SK-N-SH (cell line): ENCODE data around the gene MFSD11. TPM values are rescaled to one million over a fixed set of nuclear protein-coding genes. Genes with fewer than 3 reads are reported as not detected.

Source experiments
- CTCF ChIA-PET: fragments of 300-600, 350-600 bp; formaldehyde crosslinking; extraction: SDS; loops from one replicate; lab custom pipeline; 2021; lab: Yijun Ruan, JAX
- POLR2A ChIA-PET: fragments of 350-600 bp; sonication (Branson Sonifier 250); formaldehyde crosslinking; extraction: SDS; loops from one replicate; lab custom pipeline; 2020; ENCODE audit warnings: antibody characterized with exemption, inconsistent platforms; lab: Yijun Ruan, JAX
- DNase-seq: peaks from one replicate; pipeline ENCODE4 v3.0.0; 2012
- H2AFZ ChIP-seq: fragments of 200-600 bp; sonication (generic); 2 replicates; pipeline ENCODE4 v1.8.1; 2016; ENCODE audit warnings: antibody characterized with exemption, mild to moderate bottlenecking, low read depth
- H3F3A ChIP-seq: fragments of 200-600 bp; sonication (generic); replicated peaks from 2 replicates; pipeline ENCODE3; 2016; ENCODE audit warnings: antibody characterized with exemption, mild to moderate bottlenecking; ENCODE audit not compliant: insufficient read depth
- H3K27ac ChIP-seq, 2 experiments: fragments of 200-500 bp in 1 of 2; fragments of 200-600 bp in 1 of 2; sonication (Bioruptor generic) in 1 of 2; sonication (generic), shearing (Covaris generic) in 1 of 2; 2 replicates each; pipeline versions ENCODE4 v1.5.1 to v1.6.1; 2014 to 2016; ENCODE audit warnings: low read depth in 2 of 2, inconsistent platforms in 1 of 2, low read length in 1 of 2, mild to moderate bottlenecking in 1 of 2, mixed read lengths in 1 of 2
- H3K27me3 ChIP-seq: fragments of 200-600 bp; sonication (generic), shearing (Covaris generic); 2 replicates; pipeline ENCODE4 v1.6.1; 2016; ENCODE audit warnings: mixed run types; ENCODE audit not compliant: insufficient read depth
- H3K36me3 ChIP-seq, 2 experiments: fragments of 200-500 bp in 1 of 2; fragments of 200-600 bp in 1 of 2; sonication (Bioruptor generic) in 1 of 2; sonication (generic) in 1 of 2; replicated peaks in 1 of 2; 2 replicates each; pipeline versions ENCODE3 to v1.5.1; 2014 to 2016; ENCODE audit warnings: low read length in 1 of 2, mild to moderate bottlenecking in 1 of 2; ENCODE audit not compliant: insufficient read depth in 2 of 2, control insufficient read depth in 1 of 2
- H3K4me1 ChIP-seq, 2 experiments: fragments of 200-500 bp in 1 of 2; fragments of 200-600 bp in 1 of 2; sonication (Bioruptor generic) in 1 of 2; sonication (generic), shearing (Covaris generic) in 1 of 2; 2 replicates each; pipeline versions ENCODE4 v1.5.1 to v1.6.1; 2014 to 2016; ENCODE audit warnings: low read depth in 1 of 2, low read length in 1 of 2, mixed run types in 1 of 2; ENCODE audit not compliant: insufficient read depth in 2 of 2, control insufficient read depth in 1 of 2
- H3K4me2 ChIP-seq: fragments of 200-600 bp; sonication (generic), shearing (Covaris generic); 2 replicates; pipeline ENCODE4 v1.6.1; 2017; ENCODE audit warnings: mixed run types
- H3K4me3 ChIP-seq, 2 experiments: fragments of 200-500 bp in 1 of 2; fragments of 200-600 bp in 1 of 2; sonication (Bioruptor generic) in 1 of 2; sonication (generic), shearing (Covaris generic) in 1 of 2; 2 replicates each; pipeline versions ENCODE4 v1.5.1 to v1.8.1; 2014 to 2016; ENCODE audit warnings: low read depth in 2 of 2, inconsistent platforms in 1 of 2, low read length in 1 of 2, mild to moderate bottlenecking in 1 of 2, mixed read lengths in 1 of 2, moderate library complexity in 1 of 2
- H3K79me2 ChIP-seq: fragments of 200-600 bp; sonication (generic); 2 replicates; pipeline ENCODE4 v1.8.1; 2017; ENCODE audit warnings: mild to moderate bottlenecking; ENCODE audit not compliant: insufficient read depth
- H3K9ac ChIP-seq: fragments of 200-600 bp; sonication (generic); 2 replicates; pipeline ENCODE4 v1.6.1; 2017; ENCODE audit warnings: mixed run types
- H3K9me2 ChIP-seq: fragments of 200-600 bp; sonication (generic); 2 replicates; pipeline ENCODE4 v1.6.1; 2017; ENCODE audit warnings: mixed run types
- H3K9me3 ChIP-seq: fragments of 200-600 bp; sonication (generic); 2 replicates; pipeline ENCODE4 v1.6.1; 2017; ENCODE audit warnings: mixed run types, mild to moderate bottlenecking, moderate library complexity
- H4K20me1 ChIP-seq: fragments of 200-600 bp; sonication (generic); 2 replicates; pipeline ENCODE4 v1.6.1; 2017; ENCODE audit warnings: mild to moderate bottlenecking, mixed run types; ENCODE audit not compliant: insufficient read depth
- CHD2 ChIP-seq: fragments of 150-350 bp; IDR thresholded peaks from 2 replicates; pipeline ENCODE4 v1.6.1; 2018; ENCODE audit warnings: low read length; ENCODE audit not compliant: partially characterized antibody
- CTCF ChIP-seq: fragments of 200-600 bp; sonication (generic); IDR thresholded peaks from 2 replicates; pipeline ENCODE4 v1.6.1; 2017; ENCODE audit warnings: antibody characterized with exemption, mild to moderate bottlenecking, moderate library complexity
- ELF1 ChIP-seq: IDR thresholded peaks from 2 replicates; pipeline ENCODE4 v1.4.0; 2012
- EP300 ChIP-seq, 2 experiments: IDR thresholded peaks; 2 replicates each; pipeline versions ENCODE4 v1.4.0 to v1.6.1; 2012; ENCODE audit warnings: borderline replicate concordance in 1 of 2, low read depth in 1 of 2, low read length in 1 of 2
- EZH2phosphoT487 ChIP-seq: fragments of 200-600 bp; sonication (generic); IDR thresholded peaks from 2 replicates; pipeline ENCODE4 v1.6.1; 2017; ENCODE audit warnings: low read depth, mixed run types, mild to moderate bottlenecking, antibody characterized with exemption, moderate library complexity, borderline replicate concordance
- FOXJ3 ChIP-seq: sonication (generic); formaldehyde crosslinking; IDR thresholded peaks from 2 replicates; pipeline ENCODE4 v1.5.1; 2020; ENCODE audit warnings: mild to moderate bottlenecking, missing genetic modification reagents
- FOXM1 ChIP-seq: IDR thresholded peaks from 2 replicates; pipeline ENCODE4 v1.4.0; 2012; ENCODE audit warnings: low read depth, mild to moderate bottlenecking
- GATA2 ChIP-seq: sonication (generic); formaldehyde crosslinking; IDR thresholded peaks from 2 replicates; pipeline ENCODE4 v1.5.0; 2020; ENCODE audit warnings: mild to moderate bottlenecking, missing genetic modification reagents
- MAX ChIP-seq: IDR thresholded peaks from 2 replicates; pipeline ENCODE4 v1.4.0; 2012; ENCODE audit warnings: low read depth
- MXI1 ChIP-seq: IDR thresholded peaks from 2 replicates; pipeline ENCODE4 v1.6.1; 2012; ENCODE audit warnings: mild to moderate bottlenecking, low read depth, low read length, improper control_type of control experiment
- PBX3 ChIP-seq: IDR thresholded peaks from 2 replicates; pipeline ENCODE4; 2012
- RXRA ChIP-seq: IDR thresholded peaks from 2 replicates; pipeline ENCODE4 v1.4.0; 2012; ENCODE audit warnings: low read depth, mild to moderate bottlenecking, borderline replicate concordance
- SIN3A ChIP-seq: IDR thresholded peaks from 2 replicates; pipeline ENCODE4 v1.6.1; 2012; ENCODE audit warnings: low read depth, mild to moderate bottlenecking, low read length, moderate library complexity, borderline replicate concordance
- TAF1 ChIP-seq: IDR thresholded peaks from 2 replicates; pipeline ENCODE4 v1.6.1; 2012; ENCODE audit warnings: low read depth, mild to moderate bottlenecking, low read length, moderate library complexity, borderline replicate concordance
- TEAD4 ChIP-seq: IDR thresholded peaks from 2 replicates; pipeline ENCODE4 v1.4.0; 2012; ENCODE audit warnings: mild to moderate bottlenecking, borderline replicate concordance; ENCODE audit not compliant: insufficient read depth
- USF1 ChIP-seq: IDR thresholded peaks from 2 replicates; pipeline ENCODE4 v1.4.0; 2012; ENCODE audit warnings: low read depth, borderline replicate concordance
- USF2 ChIP-seq: fragments of 150-350 bp; IDR thresholded peaks from 2 replicates; pipeline ENCODE4 v1.6.1; 2017; ENCODE audit warnings: antibody characterized with exemption, low read length, low read depth, borderline replicate concordance
- YY1 ChIP-seq: IDR thresholded peaks from 2 replicates; pipeline ENCODE4 v1.4.0; 2012; ENCODE audit warnings: low read depth, mild to moderate bottlenecking
- ZBTB33 ChIP-seq: IDR thresholded peaks from 2 replicates; pipeline ENCODE4 v1.4.0; 2012; ENCODE audit warnings: low read depth, borderline replicate concordance
- WGBS: methylation state at CpG from one replicate; pipeline ENCODE4 v1.1.6; 2017; ENCODE audit warnings: low lambda C conversion rate; 5-methylcytosine and 5-hydroxymethylcytosine counted together
- polyA plus RNA-seq, 3 experiments: library from polyadenylated mRNA; depleted of rRNA; stranded (reverse); fragments of >200 nt; gene quantifications; 2 replicates each; pipeline ENCODE4 v1.2.3, GENCODE V29; 2012

The MFSD11 gene
- polyA plus RNA-seq, 1 of the 3 experiments (the other 2 are of a cell fraction) = 22.7 TPM

GRCh38 chr17:76796081-76796480 is 58.2 kb downstream of the MFSD11 start:
- Histone ChIP-seq H4K20me1 (no peaks in the 10 kb centered on the region), H3K27ac (no peak overlapping the region), H3K4me1 (peaks cover 7 to 8% of the 10 kb centered on the region in 2 experiments), H2AFZ (no peak overlapping the region), H3K9me2 (no peaks in the 10 kb centered on the region), H3K4me3 (no peak overlapping the region), H3K36me3 (no peaks in the 10 kb centered on the region), H3K27me3 (no peaks in the 10 kb centered on the region), H3K79me2 (no peaks in the 10 kb centered on the region), H3K4me2 (no peak overlapping the region), H3K9me3 (no peaks in the 10 kb centered on the region)
- ChIA-PET CTCF (no interaction called here), POLR2A (no interaction called here)
- DNase-seq = no peak
- TF ChIP-seq RXRA (no peak), CTCF (no peak), EP300 (IDR thresholded peaks at IDR 0.05; ENCODE audit: borderline replicate concordance in 1 of 2, low read depth in 1 of 2, low read length in 1 of 2) (no peak), GATA2 (no peak), SIN3A (no peak), CHD2 (no peak), ELF1 (no peak), MXI1 (no peak), YY1 (no peak), USF2 (no peak), TEAD4 (no peak), PBX3 (no peak), ZBTB33 (no peak), EZH2phosphoT487 (no peak), TAF1 (no peak), FOXJ3 (CRISPR knock-in tag) (no peak), MAX (no peak), FOXM1 (no peak), USF1 (no peak)
- TF ChIP-seq, all 33 proteins: peak for 0
- H3F3A ChIP-seq = peaks cover 10% of the 10 kb centered on the region
- H3K9ac ChIP-seq = no peak overlapping the region
- WGBS = 92% methylated on average over 3 of the region's 3 CpGs
